Endothelial cell of umbilical vein (primary cell): ENCODE results near the gene PIP5K1C. TPM values are rescaled to one million over a fixed set of nuclear protein-coding genes. Genes with fewer than 3 reads are reported as not detected.

Experiments
- BruUV-seq: library from RNA; stranded (reverse); fragments of 400-500 nt; replicated peaks from 2 replicates; lab custom pipeline; 2021; lab: Mats Ljungman, UMichigan
- CTCF ChIA-PET: fragments of 300-600, 350-600 bp; sonication (Branson Sonifier 250); formaldehyde crosslinking; loops from one replicate; lab custom pipeline; 2021; ENCODE audit warnings: antibody characterized with exemption, inconsistent platforms; lab: Charles Lee
- POLR2A ChIA-PET: fragments of 300-600, 350-600 bp; sonication (Branson Sonifier 250); formaldehyde crosslinking; loops from one replicate; lab custom pipeline; 2021; ENCODE audit warnings: antibody characterized with exemption, inconsistent platforms; lab: Charles Lee
- DNase-seq: peaks from one replicate; pipeline ENCODE4 v3.0.0-alpha.2; 2011; ENCODE audit warnings: low read depth, low spot score
- FAIRE-seq: peaks from 2 replicates; lab custom pipeline; 2011; peaks lifted over from hg19 to GRCh38; lab: Jason Lieb, UNC
- H2AFZ ChIP-seq: 2 replicates; pipeline ENCODE4 v1.6.0; 2012; ENCODE audit warnings: low read depth, low read length, control low read depth, inconsistent platforms
- H3K27ac ChIP-seq: 2 replicates; pipeline ENCODE4 v1.5.1; 2011; ENCODE audit warnings: low read depth, mild to moderate bottlenecking, control low read depth, low read length, moderate library complexity; ENCODE audit not compliant: insufficient read depth
- H3K27me3 ChIP-seq, 2 experiments: 2 replicates each; pipeline versions ENCODE4 v1.6.0 to v1.6.1; 2011; ENCODE audit warnings: low read length in 2 of 2, mixed read lengths in 1 of 2; ENCODE audit not compliant: control insufficient read depth in 2 of 2, insufficient read depth in 2 of 2
- H3K36me3 ChIP-seq, 2 experiments: 2 replicates in 1 of 2; 3 replicates in 1 of 2; pipeline ENCODE4 v1.5.1; 2011; ENCODE audit warnings: low read length in 2 of 2, mild to moderate bottlenecking in 1 of 2, moderate library complexity in 1 of 2; ENCODE audit not compliant: control insufficient read depth in 2 of 2, insufficient read depth in 2 of 2; ENCODE audit errors: extremely low read depth in 1 of 2
- H3K4me1 ChIP-seq: 3 replicates; pipeline ENCODE4 v1.5.1; 2011; ENCODE audit warnings: mild to moderate bottlenecking, low read length; ENCODE audit not compliant: control insufficient read depth, insufficient read depth; ENCODE audit errors: extremely low read depth
- H3K4me2 ChIP-seq: 2 replicates; pipeline ENCODE4 v1.6.1; 2011; ENCODE audit warnings: low read length, control low read depth, mixed read lengths; ENCODE audit not compliant: insufficient read depth
- H3K4me3 ChIP-seq, 3 experiments: fragments of 200-600 bp in 1 of 3; sonication (generic), shearing (Covaris generic) in 1 of 3; replicated peaks in 1 of 3; 2 replicates each; pipeline ENCODE4 v1.5.1; 2011 to 2016; ENCODE audit warnings: control low read depth in 3 of 3, low read length in 3 of 3, mild to moderate bottlenecking in 2 of 3, inconsistent platforms in 1 of 3, low read depth in 1 of 3, moderate library complexity in 1 of 3; ENCODE audit not compliant: insufficient read depth in 1 of 3
- H3K79me2 ChIP-seq: 2 replicates; pipeline ENCODE4 v1.6.0; 2012; ENCODE audit warnings: low read length, inconsistent platforms; ENCODE audit not compliant: control insufficient read depth, insufficient read depth
- H3K9ac ChIP-seq: replicated peaks from 2 replicates; pipeline ENCODE3; 2011; ENCODE audit warnings: low read length, control low read depth; ENCODE audit not compliant: insufficient read depth; ENCODE audit errors: extremely low read depth
- H3K9me1 ChIP-seq: replicated peaks from 3 replicates; pipeline ENCODE4 v1.6.0; 2011; ENCODE audit warnings: mild to moderate bottlenecking, low read length; ENCODE audit not compliant: control insufficient read depth, insufficient read depth; ENCODE audit errors: extremely low read depth
- H3K9me3 ChIP-seq: replicated peaks from 2 replicates; pipeline ENCODE4 v1.5.1; 2012; ENCODE audit warnings: low read length, inconsistent platforms; ENCODE audit not compliant: control insufficient read depth, insufficient read depth
- H4K20me1 ChIP-seq: replicated peaks from 2 replicates; pipeline ENCODE3; 2011; ENCODE audit warnings: mild to moderate bottlenecking, low read length; ENCODE audit not compliant: control insufficient read depth, insufficient read depth; ENCODE audit errors: extremely low read depth
- CTCF ChIP-seq, 2 donors: IDR thresholded peaks; 1 replicate in 1 of 2; 2 replicates in 1 of 2; pipeline ENCODE4 v1.5.1; 2011; ENCODE audit warnings: low read length in 2 of 2, mild to moderate bottlenecking in 2 of 2, moderate library complexity in 2 of 2, control low read depth in 1 of 2, inconsistent platforms in 1 of 2, low read depth in 1 of 2; ENCODE audit not compliant: insufficient read depth in 1 of 2; ENCODE audit errors: extremely low read depth in 1 of 2
- EZH2 ChIP-seq: IDR thresholded peaks from 2 replicates; pipeline ENCODE4 v1.6.1; 2012; ENCODE audit warnings: borderline replicate concordance, low read depth, mild to moderate bottlenecking, moderate library complexity, low read length, inconsistent platforms; ENCODE audit not compliant: severe bottlenecking
- GATA2 ChIP-seq: IDR thresholded peaks from 2 replicates; pipeline ENCODE4 v1.7.0; 2011; ENCODE audit warnings: low read depth, mild to moderate bottlenecking, moderate library complexity, mixed read lengths, low read length; ENCODE audit not compliant: insufficient read length, insufficient read depth
- MAX ChIP-seq: IDR thresholded peaks from 2 replicates; pipeline ENCODE4 v1.6.1; 2011; ENCODE audit not compliant: insufficient read depth, insufficient read length
- MYC ChIP-seq: IDR thresholded peaks from one replicate; pipeline ENCODE4 v1.6.1; 2011; ENCODE audit warnings: mild to moderate bottlenecking, low read depth, low read length
- dilution Hi-C: fragments of 300-500 bp; cut with MboI; formaldehyde crosslinking; loops from one replicate; pipeline ENCODE4 v1.15.0; 2019; ENCODE audit warnings: low sequenced_read_pairs; ENCODE audit not compliant: extremely low pct_ligation_motif_present
- intact Hi-C: fragments of 100-400 bp; cut with micrococcal nuclease; formaldehyde crosslinking; loops from one replicate; pipeline ENCODE4 v1.10.0; 2022
- polyA plus RNA-seq, 4 experiments: library from polyadenylated mRNA; depleted of rRNA in 3 of 4; stranded (reverse) in 3 of 4; unstranded in 1 of 4; fragments of >200 nt; gene quantifications; 2 replicates each; pipeline versions ENCODE4 v1.2.1 to v1.2.3, GENCODE V29; 2011 to 2012; ENCODE audit warnings: missing spikeins in 1 of 4
- total RNA-seq: library from RNA; stranded (reverse); gene quantifications from 2 replicates; pipeline ENCODE4 v1.2.3, GENCODE V29; 2021

Gene PIP5K1C
- total and polyA plus RNA-seq, 2 donors (not counting 3 experiments of a cell fraction or from before 2014, with no cell fraction given), result 31.6 to 79.5 TPM

GRCh38 chr19:3586127-3586626 lies 114.1 kb downstream of the PIP5K1C start:
- Histone ChIP-seq H3K9me1 (no peaks in the 10 kb centered on the region), H3K27me3 (no peaks in the 10 kb centered on the region), H3K9me3 (no peaks in the 10 kb centered on the region), H2AFZ (peak overlapping the region; percentile 94), H3K4me2 (peak overlapping the region; percentile 70), H3K79me2 (no peaks in the 10 kb centered on the region), H3K9ac (peak overlapping the region; percentile 47), H4K20me1 (no peaks in the 10 kb centered on the region), H3K4me3 (peak overlapping the region; percentile 16 to 40 (median 25)), H3K27ac (no peak overlapping the region), H3K36me3 (no peaks in the 10 kb centered on the region), H3K4me1 (peaks cover 5% of the 10 kb centered on the region)
- DNase-seq (no peak), FAIRE-seq (peak; percentile 33)
- POLR2A ChIA-PET, result no interaction called here
- no TSS peak for BruUV-seq
- intact Hi-C loops (loop anchor here (1.0 kb wide), 1 partner anchor 32 kb away; no protein-coding TSS in a partner anchor), dilution Hi-C loops (no loop called here)
- CTCF ChIA-PET, result interaction anchor here (0.8 to 4.1 kb wide), 11 partner anchors 9 to 41 kb away, joined by 3 to 22 read pairs (median 6); partner anchors contain the start of gene MFSD12
- no peak for TF ChIP-seq EZH2
- TF ChIP-seq MYC, result no peak
- TF ChIP-seq GATA2, result no peak
- TF ChIP-seq CTCF (IDR thresholded peaks at IDR 0.05; ENCODE audit: extremely low read depth in 1 of 2, insufficient read depth in 1 of 2, low read depth in 1 of 2, low read length in 2 of 2), result peak; percentile 62 to 80
- no peak for TF ChIP-seq MAX
